Measurements from ENCODE around the gene RAB30. TPM values are rescaled to one million over a fixed set of nuclear protein-coding genes. Genes with fewer than 3 reads are reported as not detected.
"Not testable (repeated sequence)": the region's sequence is repeated elsewhere in the genome, so short reads cannot be mapped to it uniquely, and the experiment has no call there.

RAB30 gene
- total RNA-seq, 1 donor from 2014 or later, result 5.8 TPM

DNA sequence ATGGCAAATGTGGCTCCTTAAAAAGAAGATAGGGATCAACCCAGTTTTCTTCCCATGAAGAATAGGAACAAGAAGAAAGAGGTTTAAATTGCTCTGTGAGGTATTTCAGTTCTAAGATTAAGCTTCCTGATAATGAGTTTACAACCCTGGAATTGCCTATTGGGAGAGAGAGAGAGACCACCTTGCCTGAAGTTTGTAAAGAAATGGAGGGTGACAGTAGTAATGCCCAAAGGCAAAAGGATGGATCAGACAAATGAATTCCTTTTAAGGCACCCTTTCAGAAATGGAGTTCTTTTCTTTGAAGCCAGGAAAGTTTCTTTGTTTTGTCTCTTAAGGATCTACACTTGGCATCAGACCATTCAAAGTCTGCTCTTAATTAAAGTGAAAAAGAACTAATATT lies 95.8 kb downstream of the RAB30 start:
- Histone ChIP-seq H3K36me3 (ENCODE audit: control insufficient read depth, insufficient read depth, low read length) (no peaks in the 10 kb centered on the region), H3K4me3 (ENCODE audit: low read depth, low read length) (no peak overlapping the region), H3K27me3 (ENCODE audit: control insufficient read depth, insufficient read depth, low read length) (no peaks in the 10 kb centered on the region)
- TF ChIP-seq CTCF (IDR thresholded peaks at IDR 0.05; ENCODE audit: insufficient read depth, low read length, poor library complexity, severe bottlenecking), result no peak
- no peak for DNase-seq (ENCODE audit: low read depth)

DNA sequence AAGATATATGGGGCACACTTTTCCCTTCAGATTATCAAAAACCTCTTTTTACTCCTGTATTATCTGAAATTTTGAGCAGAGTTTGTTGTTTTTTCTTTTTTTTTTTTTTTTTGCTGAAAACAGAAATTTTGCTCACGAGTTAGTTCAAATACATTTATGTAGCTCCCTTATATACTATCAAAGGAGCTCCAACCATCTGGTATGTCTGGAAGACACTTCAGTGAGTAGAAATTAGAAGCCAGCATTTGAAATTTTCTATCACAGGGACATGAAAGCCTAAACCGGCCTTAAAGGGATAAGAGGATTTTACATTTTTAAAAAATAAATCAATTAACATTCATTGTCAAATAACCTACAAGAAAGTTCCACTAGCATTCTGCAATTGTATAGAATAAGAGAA lies 96.8 kb downstream of the RAB30 start:
- no peak for DNase-seq (ENCODE audit: low read depth)
- Histone ChIP-seq H3K27me3 (ENCODE audit: control insufficient read depth, insufficient read depth, low read length) (no peaks in the 10 kb centered on the region), H3K36me3 (ENCODE audit: control insufficient read depth, insufficient read depth, low read length) (no peaks in the 10 kb centered on the region), H3K4me3 (ENCODE audit: low read depth, low read length) (no peak overlapping the region)
- TF ChIP-seq CTCF (IDR thresholded peaks at IDR 0.05; ENCODE audit: insufficient read depth, low read length, poor library complexity, severe bottlenecking), result no peak

DNA sequence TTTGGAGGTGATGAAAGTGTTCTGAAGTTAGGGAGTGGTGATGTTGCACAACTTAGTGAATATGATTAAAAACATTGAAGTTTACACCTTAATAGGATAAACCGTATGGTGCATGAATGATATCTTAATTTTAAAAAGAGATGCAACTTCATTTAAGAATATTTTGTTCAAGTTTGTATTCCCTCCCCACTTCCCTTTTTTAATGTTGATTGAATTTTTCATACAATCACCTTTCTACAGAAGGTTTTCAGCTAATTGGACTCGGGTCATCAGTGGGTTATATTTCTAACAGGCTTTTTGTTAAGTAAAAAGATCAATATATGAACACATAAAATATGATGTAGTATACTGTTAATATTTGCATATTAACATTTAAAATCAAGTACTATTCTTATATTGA lies 97.6 kb downstream of the RAB30 start:
- Histone ChIP-seq H3K4me3 (ENCODE audit: low read depth, low read length) (no peak overlapping the region), H3K27me3 (ENCODE audit: control insufficient read depth, insufficient read depth, low read length) (no peaks in the 10 kb centered on the region), H3K36me3 (ENCODE audit: control insufficient read depth, insufficient read depth, low read length) (no peaks in the 10 kb centered on the region)
- TF ChIP-seq CTCF (IDR thresholded peaks at IDR 0.05; ENCODE audit: insufficient read depth, low read length, poor library complexity, severe bottlenecking), result no peak
- no peak for DNase-seq (ENCODE audit: low read depth)

- H3K36me3 ChIP-seq (ENCODE audit: control insufficient read depth, insufficient read depth, low read length), result no peaks in the 10 kb centered on the region
- H3K4me3 ChIP-seq (ENCODE audit: low read depth, low read length), result no peak overlapping the region
- H3K27me3 ChIP-seq (ENCODE audit: control insufficient read depth, insufficient read depth, low read length), result no peaks in the 10 kb centered on the region
- no peak for TF ChIP-seq CTCF (IDR thresholded peaks at IDR 0.05; ENCODE audit: insufficient read depth, low read length, poor library complexity, severe bottlenecking)
- no peak for DNase-seq (ENCODE audit: low read depth)
Measured at GRCh38 chr11:82972103-82972502, 99.6 kb downstream of the RAB30 start.

GRCh38 chr11:82971519-82971946 lies 100.2 kb downstream of the RAB30 start:
- not testable (repeated sequence) for H3K4me3 ChIP-seq (ENCODE audit: low read depth, low read length)

DNA sequence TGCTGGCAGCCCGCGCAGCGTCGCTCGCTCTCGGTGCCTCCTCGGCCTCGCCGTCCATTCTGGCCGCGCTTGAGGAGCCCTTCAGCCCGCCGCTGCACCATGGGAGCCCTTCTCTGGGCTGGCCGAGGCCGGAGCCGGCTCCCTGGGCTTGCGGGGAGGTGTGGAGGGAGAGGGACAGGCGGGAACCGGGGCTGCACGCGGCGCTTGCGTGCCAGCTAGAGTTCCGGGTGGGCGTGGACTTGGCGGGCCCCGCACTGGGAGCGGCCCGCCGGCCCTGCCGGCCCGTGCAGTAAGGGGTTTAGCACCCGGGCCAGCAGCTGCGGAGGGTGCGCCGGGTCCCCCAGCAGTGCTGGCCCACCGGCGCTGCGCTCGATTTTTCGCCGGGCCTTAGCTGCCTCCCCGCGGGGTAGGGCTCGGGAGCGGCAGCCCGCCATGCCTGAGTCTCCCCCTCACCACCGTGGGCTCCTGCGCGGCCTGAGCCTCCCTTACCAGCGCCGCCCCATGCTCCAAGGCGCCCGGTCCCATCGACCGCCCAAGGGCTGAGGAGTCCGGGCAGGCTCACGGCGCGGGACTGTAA lies 101.1 kb downstream of the RAB30 start:
- H3K27me3 ChIP-seq (ENCODE audit: control insufficient read depth, insufficient read depth, low read length); DNase-seq (ENCODE audit: low read depth); H3K36me3 ChIP-seq (ENCODE audit: control insufficient read depth, insufficient read depth, low read length); H3K4me3 ChIP-seq (ENCODE audit: low read depth, low read length): not testable (repeated sequence)

More at GRCh38 chr11:82971519-82971946, 100.2 kb downstream of the RAB30 start:
- H3K27me3 ChIP-seq (ENCODE audit: control insufficient read depth, insufficient read depth, low read length); H3K36me3 ChIP-seq (ENCODE audit: control insufficient read depth, insufficient read depth, low read length); DNase-seq (ENCODE audit: low read depth): not testable (repeated sequence)

DNA sequence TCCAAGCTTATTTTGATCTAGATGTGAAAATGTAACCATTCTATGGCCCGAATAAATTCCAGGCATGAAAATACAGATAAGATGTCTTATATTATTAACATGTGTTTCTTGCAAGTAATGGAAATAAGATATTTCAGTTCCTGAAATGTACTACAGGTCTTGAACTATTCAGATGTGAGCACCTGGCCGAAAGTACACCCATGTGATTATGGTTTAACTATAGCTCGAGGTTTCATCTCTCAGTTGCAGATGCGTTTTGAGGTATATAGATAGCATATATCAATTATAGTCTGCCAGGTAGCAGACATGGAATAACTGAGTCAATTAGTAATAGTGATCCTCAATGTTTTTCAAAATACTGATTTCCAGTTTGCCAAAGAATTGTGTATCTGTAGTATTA lies 101.9 kb downstream of the RAB30 start:
- Histone ChIP-seq H3K4me3 (ENCODE audit: low read depth, low read length) (no peak overlapping the region), H3K36me3 (ENCODE audit: control insufficient read depth, insufficient read depth, low read length) (no peaks in the 10 kb centered on the region), H3K27me3 (ENCODE audit: control insufficient read depth, insufficient read depth, low read length) (no peaks in the 10 kb centered on the region)
- no peak for TF ChIP-seq CTCF (IDR thresholded peaks at IDR 0.05; ENCODE audit: insufficient read depth, low read length, poor library complexity, severe bottlenecking)
- DNase-seq (ENCODE audit: low read depth), result no peak
